Measurements from ENCODE around the gene PIGA.

Gene PIGA, protein sequence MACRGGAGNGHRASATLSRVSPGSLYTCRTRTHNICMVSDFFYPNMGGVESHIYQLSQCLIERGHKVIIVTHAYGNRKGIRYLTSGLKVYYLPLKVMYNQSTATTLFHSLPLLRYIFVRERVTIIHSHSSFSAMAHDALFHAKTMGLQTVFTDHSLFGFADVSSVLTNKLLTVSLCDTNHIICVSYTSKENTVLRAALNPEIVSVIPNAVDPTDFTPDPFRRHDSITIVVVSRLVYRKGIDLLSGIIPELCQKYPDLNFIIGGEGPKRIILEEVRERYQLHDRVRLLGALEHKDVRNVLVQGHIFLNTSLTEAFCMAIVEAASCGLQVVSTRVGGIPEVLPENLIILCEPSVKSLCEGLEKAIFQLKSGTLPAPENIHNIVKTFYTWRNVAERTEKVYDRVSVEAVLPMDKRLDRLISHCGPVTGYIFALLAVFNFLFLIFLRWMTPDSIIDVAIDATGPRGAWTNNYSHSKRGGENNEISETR

GRCh38 chrX:15335135-15336022 is at the start of gene PIGA:
PIGA (minus strand) TSS chrX:15335523; CDS start chrX:15331930, 3,593 bp downstream.
- peak; percentile 97 to 98 for ATAC-seq

GRCh38 chrX:15384304-15384703 is 49.0 kb upstream of the PIGA start, which contains the start of gene VEGFD:
VEGFD (minus strand) TSS chrX:15384413; CDS start chrX:15383946, 467 bp downstream.
- ATAC-seq, result no peak

DNA sequence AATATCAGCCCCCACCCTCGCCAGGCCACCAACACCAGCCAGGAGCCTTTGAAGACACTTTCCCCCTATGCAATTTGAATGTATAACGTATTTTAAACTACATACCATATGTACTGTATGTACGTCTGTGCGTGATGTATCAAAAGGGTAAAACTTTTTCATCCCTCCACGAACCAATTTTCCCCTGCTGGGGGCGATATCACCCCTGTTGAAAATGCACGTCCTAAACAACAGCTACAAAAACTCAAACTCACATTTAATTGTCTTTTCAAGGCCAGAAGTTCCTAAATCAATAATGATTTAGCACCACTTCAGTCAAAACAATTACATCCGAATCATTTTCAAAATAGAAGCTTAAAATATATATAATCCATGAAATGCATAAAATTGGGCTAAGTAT is 47.5 kb upstream of the PIGA start:
- ATAC-seq, result no peak

- no peak for ATAC-seq
Measured at GRCh38 chrX:15376956-15377355, 41.6 kb upstream of the PIGA start.

DNA sequence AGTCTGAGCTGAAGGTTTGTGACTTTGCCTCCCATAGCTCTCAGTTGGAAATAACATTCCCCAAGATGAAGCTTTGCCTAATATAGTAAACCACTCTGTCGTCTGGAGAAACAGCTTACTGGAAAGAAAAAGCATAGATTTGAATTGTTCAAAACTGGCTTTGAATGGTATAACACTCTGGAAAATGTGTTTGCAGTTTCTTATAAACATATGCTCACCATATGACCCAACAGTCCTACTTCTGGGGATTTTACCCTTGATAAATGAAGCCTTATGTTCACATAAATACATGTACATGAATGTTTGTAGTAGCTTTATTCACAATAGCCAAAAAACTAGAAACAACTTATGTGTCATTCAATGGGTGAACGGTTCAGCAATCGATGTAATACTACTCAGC is 38.7 kb upstream of the PIGA start:
- ATAC-seq, result no peak

GRCh38 chrX:15366506-15367352 is 31.4 kb upstream of the PIGA start:
- ATAC-seq, result no peak

GRCh38 chrX:15359701-15360100 is 24.4 kb upstream of the PIGA start:
- no peak for ATAC-seq

GRCh38 chrX:15358533-15358932 is 23.2 kb upstream of the PIGA start:
- no peak for ATAC-seq

- ATAC-seq, result no peak
Measured at GRCh38 chrX:15356444-15356843, 21.1 kb upstream of the PIGA start.

- ATAC-seq, result no peak
Measured at GRCh38 chrX:15350329-15350996, 15.1 kb upstream of the PIGA start.

DNA sequence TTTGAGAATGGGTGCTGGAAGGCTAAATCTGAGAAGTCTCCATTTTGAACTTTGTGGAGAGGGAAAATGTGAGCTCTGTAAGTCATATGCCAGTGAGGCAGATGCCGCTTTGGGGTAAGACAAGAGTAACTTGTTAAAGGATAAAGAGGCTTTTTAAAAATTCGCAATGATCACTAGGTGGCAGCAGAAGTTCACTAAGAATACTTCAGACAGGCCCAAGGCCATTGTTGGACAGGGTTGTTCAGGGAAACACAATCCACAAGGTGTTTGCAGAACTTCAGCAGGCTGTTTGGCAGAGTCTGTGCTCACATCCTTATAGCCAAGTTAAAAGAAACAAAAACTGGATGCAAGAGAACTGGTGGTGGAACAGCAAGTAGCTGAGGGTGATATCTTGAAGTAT is 13.7 kb upstream of the PIGA start:
- no peak for ATAC-seq

DNA sequence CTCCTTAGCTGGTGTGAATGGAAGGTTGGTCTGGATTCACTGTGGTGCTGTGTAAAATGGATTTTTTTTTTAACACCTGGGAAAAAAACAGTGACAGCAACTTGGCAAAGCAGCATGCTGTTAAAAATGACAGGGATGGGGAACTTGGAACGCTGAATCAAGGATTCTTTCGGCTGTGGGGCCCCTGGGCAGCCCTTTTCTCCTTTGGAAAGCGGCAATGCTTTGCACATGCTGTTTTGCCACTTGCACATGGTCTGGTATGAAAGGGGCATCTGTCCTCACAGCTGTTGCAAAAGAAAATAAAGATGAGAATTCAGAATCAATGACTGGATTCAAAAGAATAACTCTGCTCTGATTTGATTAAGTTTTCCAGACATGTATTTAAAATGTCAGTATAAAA is 10.7 kb upstream of the PIGA start:
- ATAC-seq, result no peak

DNA sequence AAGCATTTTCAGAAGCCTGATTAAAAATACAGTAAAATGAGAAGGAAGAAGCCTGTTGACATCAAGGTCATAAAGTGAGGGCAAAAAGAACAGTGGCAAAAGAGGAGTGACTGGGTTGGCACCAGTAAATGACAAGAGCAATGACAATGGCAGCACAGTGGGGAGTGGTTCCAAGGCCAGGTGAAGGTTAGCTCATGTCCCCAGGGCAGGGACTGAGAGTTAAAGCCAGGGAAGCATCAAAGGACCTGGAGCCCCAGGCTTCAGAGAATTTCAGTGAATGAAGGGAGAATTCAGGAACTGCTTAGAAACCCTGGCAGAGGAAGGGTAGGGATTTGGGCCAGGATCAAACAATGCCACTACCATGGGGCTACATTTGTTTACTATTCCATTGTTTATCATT is 8.8 kb upstream of the PIGA start:
- ATAC-seq, result no peak

DNA sequence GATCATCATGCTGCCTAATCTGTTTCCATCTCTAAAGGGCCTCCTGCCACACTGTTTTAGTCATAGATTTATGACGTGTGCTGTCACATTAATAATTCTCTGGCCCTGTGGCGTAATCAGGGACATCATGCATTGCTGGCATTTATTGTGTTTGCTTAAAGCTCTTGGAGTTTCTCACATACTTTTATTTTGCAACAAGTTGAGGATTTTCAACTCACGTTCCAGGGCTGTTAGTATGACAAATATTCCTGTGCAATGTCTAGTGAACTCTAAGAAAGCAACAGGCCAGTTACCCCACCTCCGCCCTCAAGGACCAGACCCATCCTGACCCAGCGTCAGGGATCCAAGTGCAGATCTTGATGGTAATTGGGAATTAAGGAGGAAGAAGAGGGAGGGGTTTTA is 7.8 kb upstream of the PIGA start:
- ATAC-seq, result no peak

- no peak for ATAC-seq
Measured at GRCh38 chrX:15340867-15341266, 5.5 kb upstream of the PIGA start.

DNA sequence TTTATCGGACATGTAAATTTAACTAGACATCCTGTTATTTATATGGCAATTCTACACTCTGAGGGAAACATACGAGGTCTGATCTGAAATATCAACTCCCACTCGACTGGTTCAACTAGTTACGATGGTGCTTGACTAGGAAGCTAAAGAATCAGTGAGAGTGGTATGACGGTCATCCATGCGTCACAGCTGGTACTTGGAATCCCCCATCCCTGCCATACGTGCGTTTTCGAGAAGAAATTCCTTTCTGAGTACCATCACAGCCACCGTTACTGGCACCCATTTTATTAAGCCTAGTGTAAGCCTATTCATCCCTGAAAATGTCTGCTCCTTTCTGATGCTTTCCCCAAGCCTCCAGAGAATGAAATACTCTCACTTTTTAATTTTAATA is 695 bp upstream of the PIGA start:
- peak in 1 of 2 donors; percentile 6 for ATAC-seq

DNA sequence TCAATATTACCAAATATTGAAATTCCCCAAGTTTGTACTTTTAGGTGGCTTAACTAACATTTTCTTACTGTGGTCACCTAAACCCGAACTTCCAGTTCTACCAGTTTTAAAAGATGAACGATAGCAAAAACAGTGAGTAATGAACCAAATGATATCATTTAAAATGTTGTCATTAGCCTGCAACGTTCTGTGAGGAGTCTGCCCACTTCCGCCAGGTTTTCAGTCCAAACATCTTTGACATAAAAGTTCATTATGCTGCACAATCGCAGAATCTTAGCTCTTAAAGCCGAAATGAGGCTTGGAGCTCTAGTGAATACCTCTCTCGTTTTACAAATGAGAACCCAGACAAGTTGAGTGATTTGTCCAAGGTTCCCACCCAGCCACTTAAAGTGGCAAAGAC is 762 bp downstream of the PIGA start:
- ATAC-seq, result no peak

DNA sequence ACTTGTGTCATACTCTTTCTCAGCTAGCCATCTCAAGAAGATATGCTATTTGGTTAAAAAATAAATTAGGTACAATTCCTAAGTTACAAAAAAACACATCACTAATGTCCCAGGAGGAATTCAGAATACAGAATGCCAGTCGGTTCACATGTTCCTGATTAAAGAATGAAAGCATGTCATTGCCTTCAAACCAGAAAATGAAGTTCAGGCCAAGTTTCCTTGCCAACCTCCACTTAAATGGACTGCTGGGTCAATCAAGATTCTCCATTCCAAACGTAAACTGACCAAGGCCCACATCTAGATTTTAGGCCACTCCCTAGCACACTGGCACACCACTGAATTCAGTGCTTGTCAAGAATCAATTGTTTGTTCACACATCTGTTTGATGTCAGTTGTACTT is 6.5 kb downstream of the PIGA start:
- no peak for ATAC-seq

- ATAC-seq, result no peak
Measured at GRCh38 chrX:15328131-15328530, 7.2 kb downstream of the PIGA start.

GRCh38 chrX:15322472-15322871 is 12.9 kb downstream of the PIGA start:
- no peak for ATAC-seq

- ATAC-seq, result no peak
Measured at GRCh38 chrX:15322072-15322471, 13.3 kb downstream of the PIGA start.

DNA sequence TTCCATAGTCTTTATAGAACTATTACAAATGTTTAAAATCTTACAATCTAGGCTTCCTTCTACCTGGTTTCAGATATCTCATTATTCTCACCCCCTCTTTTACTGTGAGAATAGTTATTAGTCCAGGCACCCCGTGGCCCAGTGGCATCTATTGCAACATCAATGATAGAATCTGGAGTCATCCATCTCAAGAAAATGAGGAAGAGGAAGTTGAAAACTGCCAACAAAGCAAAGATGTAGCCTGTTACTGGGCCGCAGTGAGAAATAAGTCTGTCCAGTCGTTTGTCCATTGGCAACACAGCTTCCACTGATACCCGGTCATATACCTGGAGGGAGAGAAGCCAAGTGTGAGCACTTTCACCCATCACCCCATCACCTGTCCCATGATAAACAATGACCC is 13.9 kb downstream of the PIGA start:
- ATAC-seq, result no peak

Data from activated CD4-positive, CD25-positive, alpha-beta regulatory T cell treated with anti-CD3 and anti-CD28 coated beads, Interleukin-2, amount 50 U/mL, for 24 hours (primary cell).